ENCODE results near the gene CFAP65.

DNA sequence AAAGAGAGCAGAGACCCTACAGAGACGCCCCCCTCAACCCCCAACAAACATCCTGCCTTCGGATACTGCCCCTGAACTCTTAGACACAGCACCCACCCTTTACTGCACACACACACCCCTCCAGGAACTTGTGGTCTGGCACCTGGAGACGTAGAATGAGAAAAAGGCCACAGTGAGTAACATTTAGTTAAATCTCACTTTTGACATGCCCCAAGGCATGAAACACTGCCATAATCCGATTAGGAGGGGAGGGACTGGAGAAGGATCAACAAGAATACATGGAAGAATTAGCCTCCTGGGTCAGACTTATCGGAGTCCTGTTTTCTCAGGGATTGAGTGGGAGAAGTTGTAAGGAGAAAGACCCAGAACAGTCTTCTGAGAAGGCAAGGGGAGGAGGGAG, 77.7 kb downstream of the CFAP65 start:
- TF ChIP-seq, protein P1, sequence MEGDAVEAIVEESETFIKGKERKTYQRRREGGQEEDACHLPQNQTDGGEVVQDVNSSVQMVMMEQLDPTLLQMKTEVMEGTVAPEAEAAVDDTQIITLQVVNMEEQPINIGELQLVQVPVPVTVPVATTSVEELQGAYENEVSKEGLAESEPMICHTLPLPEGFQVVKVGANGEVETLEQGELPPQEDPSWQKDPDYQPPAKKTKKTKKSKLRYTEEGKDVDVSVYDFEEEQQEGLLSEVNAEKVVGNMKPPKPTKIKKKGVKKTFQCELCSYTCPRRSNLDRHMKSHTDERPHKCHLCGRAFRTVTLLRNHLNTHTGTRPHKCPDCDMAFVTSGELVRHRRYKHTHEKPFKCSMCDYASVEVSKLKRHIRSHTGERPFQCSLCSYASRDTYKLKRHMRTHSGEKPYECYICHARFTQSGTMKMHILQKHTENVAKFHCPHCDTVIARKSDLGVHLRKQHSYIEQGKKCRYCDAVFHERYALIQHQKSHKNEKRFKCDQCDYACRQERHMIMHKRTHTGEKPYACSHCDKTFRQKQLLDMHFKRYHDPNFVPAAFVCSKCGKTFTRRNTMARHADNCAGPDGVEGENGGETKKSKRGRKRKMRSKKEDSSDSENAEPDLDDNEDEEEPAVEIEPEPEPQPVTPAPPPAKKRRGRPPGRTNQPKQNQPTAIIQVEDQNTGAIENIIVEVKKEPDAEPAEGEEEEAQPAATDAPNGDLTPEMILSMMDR (IDR thresholded peaks at IDR 0.05): no peak
- TF ChIP-seq POLR2AphosphoS5 (IDR thresholded peaks at IDR 0.05): no peak

All from gastroesophageal sphincter (tissue), 3 donors.